ENCODE measurements around the gene ACER3. TPM values are rescaled to one million over a fixed set of nuclear protein-coding genes. Genes with fewer than 3 reads are reported as not detected.

Gene ACER3
- total RNA-seq, 4 donors from 2014 or later, result 11.5 to 29.3 (median 17.9) TPM

- no peak for DNase-seq
- TF ChIP-seq POLR2A (IDR thresholded peaks at IDR 0.05) (no peak), CTCF (IDR thresholded peaks at IDR 0.05) (no peak)
- Histone ChIP-seq H3K9me3 (no peaks in the 10 kb centered on the region), H3K4me3 (replicated peaks in 1 of 3) (no peak overlapping the region), H3K27ac (no peak overlapping the region), H3K36me3 (no peaks in the 10 kb centered on the region), H3K27me3 (no peaks in the 10 kb centered on the region), H3K4me1 (no peaks in the 10 kb centered on the region)
- WGBS, 2 donors, result 92 to 95% methylated on average over 6 of the region's 6 CpGs
- intact Hi-C loops (cut with DNase I), result no loop called here
Measured at GRCh38 chr11:76872959-76873827, 12.5 kb downstream of the ACER3 start.

GRCh38 chr11:76878014-76878413, 17.3 kb downstream of the ACER3 start:
- Histone ChIP-seq H3K36me3 (no peaks in the 10 kb centered on the region), H3K4me3 (replicated peaks in 1 of 3) (no peak overlapping the region), H3K27me3 (no peaks in the 10 kb centered on the region), H3K9me3 (no peaks in the 10 kb centered on the region), H3K4me1 (no peaks in the 10 kb centered on the region), H3K27ac (no peak overlapping the region)
- no peak for DNase-seq
- TF ChIP-seq POLR2A (IDR thresholded peaks at IDR 0.05) (no peak), CTCF (IDR thresholded peaks at IDR 0.05) (no peak)
- intact Hi-C loops (cut with DNase I), result no loop called here
- WGBS, 2 donors, result 95 to 97% methylated on average over 2 of the region's 2 CpGs

- Histone ChIP-seq H3K27ac (no peak overlapping the region), H3K4me1 (peaks cover 0 to 6% of the 10 kb centered on the region in 2 donors), H3K9me3 (no peaks in the 10 kb centered on the region), H3K36me3 (no peaks in the 10 kb centered on the region), H3K27me3 (no peaks in the 10 kb centered on the region), H3K4me3 (replicated peaks in 1 of 3) (no peak overlapping the region)
- WGBS, 2 donors, result 80 to 86% methylated on average over 2 of the region's 2 CpGs
- intact Hi-C loops (cut with DNase I), result no loop called here
- DNase-seq, result no peak
- TF ChIP-seq CTCF (IDR thresholded peaks at IDR 0.05), result no peak
Measured at GRCh38 chr11:76880314-76880713, 19.6 kb downstream of the ACER3 start.

GRCh38 chr11:76880956-76881355, 20.2 kb downstream of the ACER3 start:
- WGBS, 2 donors, result 93 to 96% methylated on average over 4 of the region's 4 CpGs
- intact Hi-C loops (cut with DNase I), result no loop called here
- no peak for DNase-seq

More at GRCh38 chr11:76880956-76881355, 20.2 kb downstream of the ACER3 start:
- Histone ChIP-seq H3K27ac (no peak overlapping the region), H3K9me3 (no peaks in the 10 kb centered on the region), H3K36me3 (no peaks in the 10 kb centered on the region), H3K4me3 (replicated peaks in 1 of 3) (no peak overlapping the region), H3K27me3 (no peaks in the 10 kb centered on the region), H3K4me1 (peaks cover 0 to 7% of the 10 kb centered on the region in 2 donors)
- TF ChIP-seq CTCF (IDR thresholded peaks at IDR 0.05) (no peak), POLR2A (IDR thresholded peaks at IDR 0.05) (no peak)

Measured in thyroid gland (tissue), 4 donors.